Measurements from ENCODE around the gene SCAMP3.

SCAMP3 gene

DNA sequence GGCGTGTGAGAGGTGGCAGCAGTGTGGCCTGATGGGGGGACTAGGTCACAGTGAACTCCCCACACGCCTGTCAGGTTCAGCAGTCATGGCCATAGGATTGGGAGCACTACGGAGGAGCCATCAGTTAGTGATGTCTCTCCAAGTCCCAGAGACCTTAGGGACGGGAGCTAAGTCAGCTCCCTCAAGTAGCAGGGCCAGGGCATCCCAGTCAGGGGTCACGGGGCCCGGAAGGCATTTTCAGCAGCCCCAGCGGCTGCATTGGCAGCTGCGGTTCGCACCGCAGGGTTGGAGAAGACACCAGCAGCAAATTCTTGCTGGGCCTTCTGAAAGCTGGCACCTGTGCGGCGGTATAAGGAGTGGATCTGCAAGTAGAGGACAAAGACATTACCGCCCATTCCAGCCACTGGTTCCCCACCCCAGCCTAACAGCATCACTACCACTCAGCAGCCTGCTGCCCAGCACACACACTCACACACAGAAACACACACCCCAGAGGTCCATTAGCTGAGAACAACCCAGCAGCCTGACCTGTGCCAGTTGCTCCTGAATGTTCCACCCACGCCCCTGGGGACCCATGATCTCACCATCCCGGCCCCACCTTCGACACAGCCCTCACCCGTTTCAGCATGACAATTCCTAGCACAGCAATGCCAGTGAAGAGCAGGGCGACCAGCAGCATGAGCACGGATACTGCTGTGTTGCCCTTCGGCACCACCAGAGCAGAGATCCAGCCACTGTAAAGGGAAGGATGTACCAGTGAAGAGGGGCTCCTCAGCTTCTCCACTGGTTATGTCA lies 5.9 kb downstream of the SCAMP3 start:
- ChIA-PET CTCF (interaction anchor here (1.3 to 2.7 kb wide), 4 partner anchors 10 to 65 kb away, joined by 3 to 8 read pairs (median 5); partner anchors contain the start of genes FDPS and RUSC1), POLR2A (no interaction called here)
- Histone ChIP-seq H3K27ac (ENCODE audit: insufficient read depth in 1 of 2, low read depth in 1 of 2, low read length in 2 of 2, poor library complexity in 1 of 2, severe bottlenecking in 2 of 2) (peak overlapping the region in 1 of 2 experiments; percentile 76), H3K4me1 (ENCODE audit: control extremely low read depth in 1 of 4, control insufficient read depth in 4 of 4, insufficient read depth in 4 of 4, low read length in 3 of 4) (peaks cover 0 to 42% (median 30%) of the 10 kb centered on the region in 4 experiments), H3K36me3 (ENCODE audit: control insufficient read depth in 4 of 4, insufficient read depth in 4 of 4, low read length in 3 of 4) (peaks cover 0 to 39% (median 21%) of the 10 kb centered on the region in 4 experiments), H3K4me3 (ENCODE audit: control insufficient read depth in 1 of 7, extremely low read depth in 1 of 7, insufficient read depth in 4 of 7, low read depth in 2 of 7, low read length in 6 of 7) (peak overlapping the region in 6 of 7 experiments; percentile 67 to 88 (median 80)), H3K27me3 (replicated peaks in 2 of 5; ENCODE audit: control insufficient read depth in 4 of 5, insufficient read depth in 5 of 5, low read length in 4 of 5) (no peaks in the 10 kb centered on the region), H3K9me3 (ENCODE audit: control extremely low read depth in 1 of 5, control insufficient read depth in 4 of 5, insufficient read depth in 2 of 5, low read depth in 1 of 5, low read length in 4 of 5) (no peaks in the 10 kb centered on the region)
- DNase-seq, result no peak
- WGBS (ENCODE audit: insufficient coverage), result 92% methylated on average over 17 of the region's 20 CpGs

DNA sequence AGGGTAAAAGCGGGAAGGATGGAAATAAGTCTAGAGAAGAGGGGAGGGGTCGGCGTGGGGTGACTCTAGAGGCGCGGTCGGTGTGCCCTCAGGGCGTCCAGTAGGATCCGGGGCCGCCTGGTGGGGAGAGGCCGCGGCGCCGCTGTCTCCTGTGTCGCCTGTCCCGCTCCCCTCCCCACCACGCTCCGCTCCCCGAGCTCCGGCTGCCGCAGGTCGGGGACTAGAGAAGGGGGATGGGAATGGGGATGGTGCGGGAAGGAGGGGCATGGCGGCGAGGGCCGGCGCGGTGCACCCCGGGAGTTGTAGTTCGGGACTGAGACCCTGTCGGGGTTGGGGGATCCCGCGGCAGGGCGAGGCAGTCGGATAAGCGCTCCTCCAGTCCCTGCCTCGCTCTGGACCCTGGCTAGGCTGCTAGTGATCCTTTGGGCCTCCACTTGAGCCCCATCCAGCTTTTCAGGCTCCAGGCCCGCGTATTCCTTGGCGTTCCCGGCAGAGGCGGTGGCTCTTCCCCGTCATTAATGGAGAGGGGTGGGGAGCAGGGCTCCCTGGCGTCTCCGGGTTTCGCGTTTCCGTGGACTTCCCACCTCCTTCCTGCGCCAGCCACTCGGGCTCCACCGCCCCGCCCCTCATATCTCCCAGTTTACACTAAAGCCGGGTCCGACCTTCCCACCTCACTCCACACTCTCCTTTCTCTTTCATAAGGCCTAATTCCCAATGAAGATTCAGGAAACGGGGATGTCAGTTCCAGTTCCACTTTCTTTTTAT lies 6.7 kb downstream of the SCAMP3 start, which contains the start of gene ENTREP3:
Gene ENTREP3 (minus strand): TSS at position 241 of the 765 bp plus-strand sequence. CDS start 606 bp downstream, outside the sequence.
- DNase-seq, result peak; percentile 78 to 87 (median 85)
- ChIA-PET CTCF (interaction anchor here (1.0 to 9.0 kb wide), 5 partner anchors 10 to 68 kb away, joined by 3 to 165 read pairs (median 7); partner anchors contain the start of gene RUSC1), POLR2A (no interaction called here)
- Histone ChIP-seq H3K27me3 (replicated peaks in 2 of 5; ENCODE audit: control insufficient read depth in 4 of 5, insufficient read depth in 5 of 5, low read length in 4 of 5) (no peaks in the 10 kb centered on the region), H3K36me3 (ENCODE audit: control insufficient read depth in 4 of 4, insufficient read depth in 4 of 4, low read length in 3 of 4) (peaks cover 0 to 36% (median 20%) of the 10 kb centered on the region in 4 experiments), H3K4me3 (ENCODE audit: control insufficient read depth in 1 of 7, extremely low read depth in 1 of 7, insufficient read depth in 4 of 7, low read depth in 2 of 7, low read length in 6 of 7) (peak within 1 kb of the TSS; percentile 45 to 88 (median 79)), H3K9me3 (ENCODE audit: control extremely low read depth in 1 of 5, control insufficient read depth in 4 of 5, insufficient read depth in 2 of 5, low read depth in 1 of 5, low read length in 4 of 5) (no peaks in the 10 kb centered on the region), H3K27ac (ENCODE audit: insufficient read depth in 1 of 2, low read depth in 1 of 2, low read length in 2 of 2, poor library complexity in 1 of 2, severe bottlenecking in 2 of 2) (peak within 1 kb of the TSS; percentile 40 to 76), H3K4me1 (ENCODE audit: control extremely low read depth in 1 of 4, control insufficient read depth in 4 of 4, insufficient read depth in 4 of 4, low read length in 3 of 4) (peaks cover 0 to 40% (median 29%) of the 10 kb centered on the region in 4 experiments)
- 7% methylated on average over 32 of the region's 54 CpGs for WGBS (ENCODE audit: insufficient coverage)

DNA sequence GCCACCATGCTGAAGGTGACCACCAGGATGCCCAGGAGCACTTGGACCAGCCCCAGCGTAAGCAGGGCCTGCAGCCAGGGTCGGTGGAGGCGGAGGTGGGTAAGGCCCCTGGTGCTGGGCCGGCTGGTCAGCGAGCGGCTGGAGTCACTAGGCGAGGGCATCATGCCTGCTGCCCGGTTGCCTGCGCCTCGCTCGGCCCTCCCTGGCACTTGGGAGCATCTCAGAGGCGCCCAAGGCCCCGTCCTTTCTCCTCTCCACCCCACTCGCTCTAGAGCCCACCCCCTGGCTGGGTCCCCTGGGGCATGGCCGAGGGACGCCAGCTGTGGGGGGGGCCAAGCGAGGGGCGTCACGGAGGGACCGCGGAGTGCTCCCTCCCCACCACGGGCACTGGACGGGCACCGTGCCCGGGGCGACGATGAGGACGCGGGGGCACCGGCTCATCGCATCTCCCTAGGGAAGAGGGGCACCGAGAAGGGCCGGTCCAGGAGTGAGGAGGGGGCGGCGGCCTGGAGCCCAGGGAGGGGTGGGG lies 7.4 kb downstream of the SCAMP3 start:
- DNase-seq, result no peak
- ChIA-PET POLR2A (no interaction called here), CTCF (interaction anchor here (1.0 to 9.0 kb wide), 4 partner anchors 11 to 68 kb away, joined by 3 to 165 read pairs (median 6); partner anchors contain the start of gene RUSC1)
- Histone ChIP-seq H3K4me3 (ENCODE audit: control insufficient read depth in 1 of 7, extremely low read depth in 1 of 7, insufficient read depth in 4 of 7, low read depth in 2 of 7, low read length in 6 of 7) (peak overlapping the region; percentile 45 to 88 (median 79)), H3K27me3 (replicated peaks in 2 of 5; ENCODE audit: control insufficient read depth in 4 of 5, insufficient read depth in 5 of 5, low read length in 4 of 5) (no peaks in the 10 kb centered on the region), H3K4me1 (ENCODE audit: control extremely low read depth in 1 of 4, control insufficient read depth in 4 of 4, insufficient read depth in 4 of 4, low read length in 3 of 4) (peaks cover 0 to 44% (median 33%) of the 10 kb centered on the region in 4 experiments), H3K27ac (ENCODE audit: insufficient read depth in 1 of 2, low read depth in 1 of 2, low read length in 2 of 2, poor library complexity in 1 of 2, severe bottlenecking in 2 of 2) (peak overlapping the region in 1 of 2 experiments; percentile 76), H3K36me3 (ENCODE audit: control insufficient read depth in 4 of 4, insufficient read depth in 4 of 4, low read length in 3 of 4) (peaks cover 0 to 31% (median 15%) of the 10 kb centered on the region in 4 experiments), H3K9me3 (ENCODE audit: control extremely low read depth in 1 of 5, control insufficient read depth in 4 of 5, insufficient read depth in 2 of 5, low read depth in 1 of 5, low read length in 4 of 5) (no peaks in the 10 kb centered on the region)
- 15% methylated on average over 15 of the region's 35 CpGs for WGBS (ENCODE audit: insufficient coverage)

DNA sequence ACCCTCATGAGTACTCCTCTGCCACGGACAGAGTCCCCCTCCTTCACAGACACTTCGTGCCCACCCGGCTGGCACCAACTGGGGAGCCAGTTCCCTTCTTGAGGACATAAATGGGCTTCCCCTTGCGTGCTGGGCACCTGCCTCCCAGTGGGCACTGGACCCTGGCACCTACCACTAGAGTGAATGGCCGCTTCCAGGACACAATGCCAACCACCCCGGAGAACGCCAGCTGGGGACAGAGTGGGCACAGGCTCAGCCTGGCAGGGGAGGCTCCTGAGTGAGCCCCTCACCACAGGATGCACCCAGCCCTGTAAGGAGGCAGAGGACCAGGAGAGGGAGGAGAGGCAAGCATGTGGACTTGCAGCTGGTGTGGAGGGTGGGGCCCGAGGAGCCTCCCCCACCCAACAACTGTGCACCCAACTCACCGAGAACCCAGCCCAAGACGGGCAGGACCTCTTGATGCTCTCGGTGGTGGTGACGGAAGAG lies 7.9 kb downstream of the SCAMP3 start:
- H3K4me3 ChIP-seq (ENCODE audit: control insufficient read depth in 1 of 7, extremely low read depth in 1 of 7, insufficient read depth in 4 of 7, low read depth in 2 of 7, low read length in 6 of 7), result peak overlapping the region in 6 of 7 experiments; percentile 67 to 88 (median 80)
- CTCF ChIA-PET, result interaction anchor here (2.7 to 9.0 kb wide), 2 partner anchors 12 to 69 kb away, joined by 8 to 165 read pairs; partner anchors contain the start of gene RUSC1
- H3K9me3 ChIP-seq (ENCODE audit: control extremely low read depth in 1 of 5, control insufficient read depth in 4 of 5, insufficient read depth in 2 of 5, low read depth in 1 of 5, low read length in 4 of 5), result no peaks in the 10 kb centered on the region
- 50% methylated on average over 9 of the region's 12 CpGs for WGBS (ENCODE audit: insufficient coverage)
- no peak overlapping the region for H3K27ac ChIP-seq (ENCODE audit: insufficient read depth in 1 of 2, low read depth in 1 of 2, low read length in 2 of 2, poor library complexity in 1 of 2, severe bottlenecking in 2 of 2)
- peaks cover 0 to 44% (median 33%) of the 10 kb centered on the region in 4 experiments for H3K4me1 ChIP-seq (ENCODE audit: control extremely low read depth in 1 of 4, control insufficient read depth in 4 of 4, insufficient read depth in 4 of 4, low read length in 3 of 4)
- DNase-seq, result no peak
- peaks cover 0 to 28% (median 13%) of the 10 kb centered on the region in 4 experiments for H3K36me3 ChIP-seq (ENCODE audit: control insufficient read depth in 4 of 4, insufficient read depth in 4 of 4, low read length in 3 of 4)
- POLR2A ChIA-PET, result no interaction called here
- H3K27me3 ChIP-seq (replicated peaks in 2 of 5; ENCODE audit: control insufficient read depth in 4 of 5, insufficient read depth in 5 of 5, low read length in 4 of 5), result no peaks in the 10 kb centered on the region

DNA sequence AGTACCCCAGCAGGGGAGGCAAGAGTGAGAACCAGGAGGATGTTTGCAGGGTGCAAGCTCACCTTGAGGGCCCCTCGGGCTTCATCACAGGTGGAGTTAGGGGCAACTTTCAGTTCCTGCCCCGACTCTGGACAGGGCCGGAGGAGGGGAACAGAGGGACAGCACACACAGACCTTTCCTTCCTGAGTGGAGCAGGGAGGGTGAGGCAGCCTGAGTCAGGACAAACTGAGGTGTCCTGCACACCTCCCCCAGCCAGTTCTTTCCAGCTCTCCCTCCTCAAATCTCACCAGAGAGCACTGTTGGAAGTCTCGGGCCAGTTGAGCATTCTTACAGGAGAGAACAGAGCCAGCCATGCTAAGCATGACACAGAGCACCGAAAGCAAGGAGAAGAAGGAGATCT lies 8.4 kb downstream of the SCAMP3 start:
- Histone ChIP-seq H3K27ac (ENCODE audit: insufficient read depth in 1 of 2, low read depth in 1 of 2, low read length in 2 of 2, poor library complexity in 1 of 2, severe bottlenecking in 2 of 2) (no peak overlapping the region), H3K9me3 (ENCODE audit: control extremely low read depth in 1 of 5, control insufficient read depth in 4 of 5, insufficient read depth in 2 of 5, low read depth in 1 of 5, low read length in 4 of 5) (no peaks in the 10 kb centered on the region), H3K27me3 (replicated peaks in 2 of 5; ENCODE audit: control insufficient read depth in 4 of 5, insufficient read depth in 5 of 5, low read length in 4 of 5) (no peaks in the 10 kb centered on the region), H3K4me3 (ENCODE audit: control insufficient read depth in 1 of 7, extremely low read depth in 1 of 7, insufficient read depth in 4 of 7, low read depth in 2 of 7, low read length in 6 of 7) (peak overlapping the region in 2 of 7 experiments; percentile 72 to 88), H3K36me3 (ENCODE audit: control insufficient read depth in 4 of 4, insufficient read depth in 4 of 4, low read length in 3 of 4) (peaks cover 0 to 27% (median 13%) of the 10 kb centered on the region in 4 experiments), H3K4me1 (ENCODE audit: control extremely low read depth in 1 of 4, control insufficient read depth in 4 of 4, insufficient read depth in 4 of 4, low read length in 3 of 4) (peaks cover 0 to 44% (median 33%) of the 10 kb centered on the region in 4 experiments)
- DNase-seq, result no peak
- WGBS (ENCODE audit: insufficient coverage), result 84% methylated on average over 5 of the region's 5 CpGs
- POLR2A ChIA-PET, result no interaction called here
- CTCF ChIA-PET, result interaction anchor here (7.2 to 9.0 kb wide), 2 partner anchors 53 to 69 kb away, joined by 70 to 165 read pairs; partner anchors contain the start of genes FDPS and RUSC1

DNA sequence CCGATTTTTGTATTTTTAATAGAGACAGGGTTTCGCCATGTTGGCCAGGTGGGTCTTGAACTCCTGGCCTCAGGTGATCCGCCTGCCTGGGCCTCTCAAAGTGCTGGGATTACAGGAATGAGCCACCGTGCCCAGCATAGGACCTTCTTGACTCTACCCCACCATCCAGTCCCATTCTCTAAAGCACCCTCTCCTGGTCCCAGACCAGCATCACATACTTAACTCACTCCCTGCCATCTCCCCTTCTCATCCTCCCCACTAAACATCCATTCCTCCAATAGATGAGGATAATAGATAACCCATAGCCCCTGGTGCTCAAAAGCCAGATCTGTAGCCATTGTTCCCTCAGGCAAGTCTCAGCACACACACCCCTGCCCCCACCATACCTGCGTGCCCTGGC lies 9.0 kb downstream of the SCAMP3 start:
- no peak overlapping the region for H3K27ac ChIP-seq (ENCODE audit: insufficient read depth in 1 of 2, low read depth in 1 of 2, low read length in 2 of 2, poor library complexity in 1 of 2, severe bottlenecking in 2 of 2)
- H3K4me1 ChIP-seq (ENCODE audit: control extremely low read depth in 1 of 4, control insufficient read depth in 4 of 4, insufficient read depth in 4 of 4, low read length in 3 of 4), result peaks cover 0 to 45% (median 33%) of the 10 kb centered on the region in 4 experiments
- no peak for DNase-seq
- ChIA-PET POLR2A (no interaction called here), CTCF (interaction anchor here (3.5 to 9.0 kb wide), 4 partner anchors 12 to 70 kb away, joined by 36 to 165 read pairs (median 59); partner anchors contain the start of genes CLK2, FDPS and RUSC1)
- 100% methylated on average over 3 of the region's 5 CpGs for WGBS (ENCODE audit: insufficient coverage)
- H3K9me3 ChIP-seq (ENCODE audit: control extremely low read depth in 1 of 5, control insufficient read depth in 4 of 5, insufficient read depth in 2 of 5, low read depth in 1 of 5, low read length in 4 of 5), result no peaks in the 10 kb centered on the region
- peaks cover 0 to 25% (median 11%) of the 10 kb centered on the region in 4 experiments for H3K36me3 ChIP-seq (ENCODE audit: control insufficient read depth in 4 of 4, insufficient read depth in 4 of 4, low read length in 3 of 4)
- no peak overlapping the region for H3K4me3 ChIP-seq (ENCODE audit: control insufficient read depth in 1 of 7, extremely low read depth in 1 of 7, insufficient read depth in 4 of 7, low read depth in 2 of 7, low read length in 6 of 7)
- H3K27me3 ChIP-seq (replicated peaks in 2 of 5; ENCODE audit: control insufficient read depth in 4 of 5, insufficient read depth in 5 of 5, low read length in 4 of 5), result no peaks in the 10 kb centered on the region

Measured in common myeloid progenitor, CD34-positive (primary cell).